HG03521 (cell line): ENCODE results near the gene XIRP1.

Experiments
- ATAC-seq: cut with Tn5 transposase; IDR thresholded peaks from one replicate; pipeline ENCODE4 v1.9.1; 2021; ENCODE audit warnings: mild to moderate bottlenecking, moderate library complexity; ENCODE audit not compliant: unreplicated experiment

Gene XIRP1

DNA sequence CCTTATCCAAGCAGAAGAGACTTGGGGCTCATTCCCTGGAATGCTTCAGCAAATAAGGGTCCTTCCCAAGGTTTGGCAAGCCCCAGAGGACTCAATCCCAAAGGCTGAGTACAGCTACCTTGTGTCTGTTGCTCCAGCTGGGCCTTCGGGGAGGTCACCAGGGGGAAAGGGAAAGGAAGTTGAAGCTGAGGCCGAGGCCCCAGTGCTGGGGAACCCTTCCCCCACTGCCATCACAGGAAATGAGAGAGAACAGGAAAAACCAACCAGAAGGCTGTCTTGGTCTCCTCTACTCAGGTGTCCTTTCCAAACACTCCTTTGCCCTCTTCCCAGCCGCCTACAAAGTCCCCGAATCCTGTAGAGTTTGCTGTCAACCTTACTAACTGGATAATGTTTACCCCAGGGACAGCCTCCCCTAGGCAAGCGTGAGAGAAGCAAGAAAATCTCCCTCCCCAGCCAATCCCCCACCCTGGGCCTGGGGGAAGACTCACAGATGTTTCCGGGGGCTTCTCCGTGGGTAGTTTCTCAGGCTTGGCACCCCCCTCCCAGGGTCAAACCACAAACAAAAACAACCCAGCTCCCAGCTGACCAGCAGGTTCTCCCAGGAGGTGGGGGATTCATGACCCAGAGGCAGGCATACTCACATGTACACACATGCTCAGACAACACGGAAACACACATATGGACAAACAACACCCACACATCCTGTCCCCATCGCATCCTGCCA, 44.5 kb downstream of the XIRP1 start:
- no peak for ATAC-seq

DNA sequence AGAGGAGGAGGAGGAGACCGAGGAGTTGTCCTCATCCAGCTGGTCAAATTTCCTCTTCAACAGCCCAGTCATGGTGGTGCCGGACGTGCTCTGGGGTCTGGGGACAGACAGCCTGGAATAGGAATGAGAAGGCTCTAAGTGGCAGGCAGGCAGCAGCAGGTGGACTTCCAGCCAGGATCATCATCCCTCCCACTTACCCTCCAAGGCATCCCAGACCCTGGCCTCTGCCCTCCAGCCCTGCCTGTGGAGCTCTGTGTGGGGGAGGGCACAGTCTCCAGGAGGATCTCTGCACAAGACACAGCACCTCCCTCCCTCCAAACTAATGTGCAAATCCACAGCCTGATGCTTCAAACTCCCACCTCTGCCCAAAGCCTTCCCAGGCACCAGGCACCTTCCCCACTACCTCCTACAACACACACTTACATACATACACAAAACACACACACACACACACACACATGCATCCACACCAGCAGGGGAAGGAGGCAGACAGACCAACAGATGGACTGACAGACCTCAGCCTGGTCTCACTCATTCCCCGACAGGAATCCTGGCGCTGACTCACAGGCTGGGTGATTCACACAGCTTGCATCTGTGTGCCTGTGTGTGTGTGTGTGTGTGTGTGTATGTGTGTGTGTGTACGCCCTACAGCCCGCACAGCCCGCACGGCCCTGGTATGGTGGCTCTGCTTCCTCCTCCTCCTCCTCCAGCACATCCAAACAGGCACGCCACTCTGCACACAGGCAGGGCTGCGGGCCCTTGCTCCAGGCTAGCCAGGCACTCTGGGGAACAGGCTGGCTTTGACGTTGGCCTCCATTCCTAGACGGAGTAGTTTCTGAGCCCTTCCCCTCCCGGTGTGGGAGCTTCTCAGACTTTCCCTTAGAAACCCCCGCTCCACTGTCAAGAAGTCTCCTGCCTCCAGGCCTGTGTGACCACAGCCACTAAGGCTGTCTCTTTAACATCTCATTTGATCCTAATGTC, 45.5 kb downstream of the XIRP1 start:
- ATAC-seq = no peak

DNA sequence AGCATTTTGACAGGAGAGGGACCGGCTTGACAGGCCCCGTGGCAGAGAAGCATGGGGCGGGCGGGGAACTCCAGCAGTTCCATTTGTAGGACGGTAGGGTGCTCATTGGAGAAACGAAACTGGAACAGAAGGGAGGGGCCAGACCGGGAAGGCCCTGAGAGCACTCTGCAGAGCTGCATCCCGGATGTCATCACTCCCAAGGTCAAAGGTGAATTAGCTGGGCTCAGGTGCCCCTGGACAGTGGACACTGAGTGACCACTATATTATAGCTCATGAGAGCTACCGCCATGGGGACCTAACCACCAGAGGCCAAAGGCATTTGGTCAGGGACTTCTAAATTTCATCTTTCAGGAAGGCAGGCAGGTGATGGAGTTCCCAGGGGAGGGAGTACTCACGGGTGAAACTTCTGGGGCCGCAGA, 46.3 kb downstream of the XIRP1 start:
- ATAC-seq = no peak

DNA sequence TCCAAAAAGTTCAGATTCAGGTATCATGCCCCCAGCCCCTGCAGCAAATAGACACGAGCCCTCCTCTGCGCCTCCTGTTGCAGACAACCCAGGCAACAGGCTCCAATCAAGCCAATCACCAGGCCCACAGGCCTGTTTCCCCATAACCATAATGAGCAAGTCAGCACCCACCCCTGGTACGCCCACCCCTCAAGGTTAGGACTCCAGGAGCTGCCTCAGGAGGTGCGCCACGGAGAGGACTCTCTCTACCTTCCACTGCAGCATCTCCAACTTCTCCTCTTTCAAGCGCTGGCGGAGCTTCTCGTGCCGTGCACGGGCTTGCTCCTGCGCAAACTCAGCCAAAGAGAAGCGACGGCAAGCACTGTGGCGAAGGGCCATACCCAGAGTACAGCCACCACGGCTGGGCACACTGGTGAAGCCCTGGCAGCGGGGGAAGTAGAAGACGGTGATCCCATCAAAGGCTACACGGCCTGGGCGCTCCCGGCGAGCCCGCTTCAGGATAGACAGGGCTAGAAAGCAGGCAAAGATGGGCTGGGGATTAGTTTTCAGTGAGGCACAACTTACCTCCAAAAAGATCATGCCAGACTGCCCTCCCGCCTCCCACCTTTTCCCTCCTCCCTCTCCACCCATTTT, 47.5 kb downstream of the XIRP1 start:
- no peak for ATAC-seq

DNA sequence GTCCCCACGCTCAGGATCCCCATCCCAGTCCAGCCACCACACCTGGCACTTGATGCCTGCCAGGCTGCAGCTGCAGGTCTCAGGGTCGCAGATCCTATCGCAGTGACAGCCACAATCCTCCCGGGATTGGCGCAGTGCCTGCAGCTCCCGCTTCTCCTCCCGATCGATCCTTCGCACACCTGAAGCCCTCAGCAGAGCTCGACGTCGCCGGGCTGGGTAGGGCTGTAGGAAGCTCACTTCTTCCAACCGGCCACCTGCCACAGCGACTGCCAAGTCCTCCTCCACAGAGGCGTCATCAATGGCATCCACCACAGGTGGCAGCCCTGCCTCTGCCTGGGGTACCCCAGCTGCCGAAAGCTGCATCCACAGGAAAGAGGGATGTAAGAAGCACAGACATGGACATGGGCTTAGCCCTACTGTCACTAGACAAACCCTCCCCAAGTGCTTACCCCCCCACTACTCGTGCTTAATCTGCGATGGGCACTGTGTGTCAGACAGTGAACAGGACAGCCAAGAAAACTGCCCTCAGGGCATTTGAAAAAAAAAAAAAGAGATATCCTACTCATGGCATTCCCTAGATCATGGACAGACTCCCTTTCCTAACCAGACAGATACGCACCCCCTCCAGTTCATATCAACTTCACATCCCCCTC, 48.2 kb downstream of the XIRP1 start:
- no peak for ATAC-seq

DNA sequence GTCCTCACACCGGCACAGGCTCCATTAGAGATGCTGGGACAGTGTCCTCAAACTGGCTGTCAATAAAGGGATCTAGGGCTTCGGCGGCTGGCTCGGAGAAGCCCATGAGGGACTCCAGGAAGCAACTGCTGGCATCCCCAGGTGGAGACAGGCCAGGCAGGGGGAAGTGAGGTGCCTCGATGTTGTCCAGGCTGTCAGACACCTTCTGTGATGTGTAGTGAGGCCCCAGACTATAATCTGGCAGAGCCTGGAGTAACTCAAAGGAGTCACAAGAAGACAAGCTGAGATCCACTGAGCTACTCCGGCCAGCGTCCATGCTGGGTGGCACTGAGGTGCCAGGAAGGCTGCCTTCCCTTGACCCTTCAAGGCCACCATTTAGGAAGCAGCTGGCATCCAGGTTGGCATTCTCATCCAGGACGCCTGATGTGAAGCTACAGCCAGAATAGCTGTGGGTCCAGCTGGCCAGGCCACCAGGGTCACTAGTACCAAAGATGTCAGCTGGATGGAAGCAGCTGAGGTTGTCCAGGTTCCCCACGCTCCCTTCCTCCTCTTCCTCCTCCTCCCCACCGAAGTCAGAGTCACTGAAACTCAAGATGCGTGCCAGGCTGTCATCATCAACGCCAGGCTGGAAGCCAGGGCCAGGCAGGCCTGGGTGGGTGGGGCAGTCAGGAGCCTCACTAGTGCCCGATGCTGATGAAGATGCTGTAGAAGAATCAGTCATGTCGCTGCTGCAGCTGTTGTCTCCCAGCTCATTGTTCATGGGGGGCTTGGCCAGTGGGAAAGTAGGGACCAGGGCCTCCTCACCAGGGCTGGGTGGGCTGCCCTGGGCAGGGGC, 49.1 kb downstream of the XIRP1 start:
- ATAC-seq = no peak

DNA sequence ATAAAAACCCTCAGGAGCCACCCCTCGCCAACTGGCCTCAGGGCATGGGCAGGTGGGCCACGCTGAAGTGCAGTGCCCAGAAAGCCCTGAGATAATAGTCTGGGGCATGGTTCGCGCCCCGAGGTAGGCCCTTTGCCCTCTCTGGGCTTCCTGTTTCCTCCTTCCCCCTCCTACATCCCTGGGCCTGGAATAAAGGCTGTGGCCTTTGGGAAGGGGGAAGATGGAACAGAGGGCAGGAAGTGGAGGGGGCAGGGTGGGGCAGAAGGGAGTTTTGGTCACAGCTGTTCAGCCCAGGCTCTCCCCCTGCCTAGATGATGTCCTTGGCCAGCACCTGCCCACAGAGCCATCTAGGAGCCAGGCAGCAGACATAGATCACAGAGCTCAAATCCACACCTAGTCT, 50.3 kb downstream of the XIRP1 start:
- no peak for ATAC-seq

DNA sequence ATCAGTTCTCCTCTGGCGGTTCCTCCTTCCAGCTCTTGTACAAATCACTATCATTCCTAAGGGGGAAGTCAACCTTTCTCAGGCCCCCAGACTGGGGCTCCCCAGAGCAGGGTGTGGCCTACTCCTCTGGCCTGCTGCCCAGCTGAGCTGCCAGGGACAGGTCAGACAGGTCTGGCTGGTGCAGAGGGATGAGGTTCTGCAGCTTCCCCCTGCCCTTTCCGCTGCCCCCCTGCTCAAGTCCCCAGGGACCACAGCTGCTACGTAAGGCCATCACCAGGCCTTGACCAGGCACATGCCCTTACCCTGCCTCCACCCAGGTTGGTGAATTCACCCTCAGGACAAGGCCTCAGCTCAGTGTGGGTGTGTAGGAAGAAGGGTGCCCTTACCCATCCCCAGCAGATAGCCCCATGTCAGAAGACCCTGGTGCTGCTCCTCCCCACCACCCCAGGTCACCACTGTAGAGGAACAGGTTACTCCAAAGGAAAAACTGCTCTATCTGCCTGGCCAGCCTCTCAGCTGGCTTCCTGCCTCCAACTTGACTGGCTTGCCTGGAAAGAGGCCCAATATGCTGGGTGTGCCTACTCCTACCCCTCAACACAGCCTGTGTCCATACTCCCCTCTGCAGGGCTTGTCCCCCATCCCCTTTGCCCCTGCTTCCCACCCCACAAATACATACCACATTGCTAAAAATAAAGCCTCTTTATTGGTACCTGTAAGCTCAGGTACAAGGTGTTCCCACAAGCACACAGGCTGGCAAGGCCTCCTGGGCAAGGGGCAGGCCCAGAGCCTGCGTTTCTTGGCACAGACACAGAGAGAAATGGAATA, 51.0 kb downstream of the XIRP1 start:
- ATAC-seq = no peak

DNA sequence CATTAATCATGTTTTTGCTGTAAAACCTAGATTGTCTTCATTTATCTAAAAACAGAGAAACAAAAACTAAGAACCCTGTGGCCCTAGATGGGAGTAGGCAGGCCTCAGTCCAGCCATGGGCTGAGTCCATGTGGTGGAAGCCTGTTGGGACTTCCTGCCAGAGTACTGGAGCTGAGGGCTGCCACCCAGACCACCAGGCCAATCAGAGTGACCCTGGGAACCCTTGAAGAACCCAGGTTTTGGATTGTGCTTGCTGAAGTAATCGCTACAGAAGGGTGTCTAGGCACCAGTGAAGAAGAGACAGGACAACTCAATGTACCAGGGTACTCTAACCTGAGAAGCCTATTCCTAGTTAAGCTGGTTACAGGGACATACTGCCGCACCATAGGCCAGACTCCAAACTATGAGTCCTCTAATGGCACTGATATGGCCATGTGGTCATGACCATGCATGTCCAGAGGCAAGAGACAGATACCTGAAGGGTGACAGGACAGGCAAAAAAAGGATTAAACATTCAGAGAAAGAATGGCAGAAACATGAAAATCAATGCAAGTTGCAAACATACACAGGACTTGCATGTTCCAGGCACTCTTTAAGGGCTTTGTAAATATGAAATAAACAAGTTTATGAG, 51.9 kb downstream of the XIRP1 start:
- no peak for ATAC-seq

DNA sequence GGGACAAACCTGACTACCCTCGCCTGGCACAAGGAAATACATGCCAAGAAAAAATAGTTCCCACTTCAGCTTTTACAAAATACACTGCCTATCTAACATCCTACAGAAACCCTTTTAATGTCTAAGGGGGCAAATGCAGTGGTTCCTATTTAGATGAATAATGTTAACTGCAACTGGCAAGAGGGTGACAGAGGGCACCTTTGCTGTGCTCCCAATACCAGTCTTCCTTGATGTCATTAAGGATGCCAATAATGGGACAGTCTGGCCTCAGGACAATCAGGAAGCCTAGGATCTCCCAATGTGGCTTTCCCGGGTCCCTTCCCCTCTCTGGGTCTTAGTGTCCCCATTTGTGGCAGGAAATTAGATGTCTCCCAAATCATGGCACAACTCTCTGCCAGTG, 53.0 kb downstream of the XIRP1 start:
- no peak for ATAC-seq

DNA sequence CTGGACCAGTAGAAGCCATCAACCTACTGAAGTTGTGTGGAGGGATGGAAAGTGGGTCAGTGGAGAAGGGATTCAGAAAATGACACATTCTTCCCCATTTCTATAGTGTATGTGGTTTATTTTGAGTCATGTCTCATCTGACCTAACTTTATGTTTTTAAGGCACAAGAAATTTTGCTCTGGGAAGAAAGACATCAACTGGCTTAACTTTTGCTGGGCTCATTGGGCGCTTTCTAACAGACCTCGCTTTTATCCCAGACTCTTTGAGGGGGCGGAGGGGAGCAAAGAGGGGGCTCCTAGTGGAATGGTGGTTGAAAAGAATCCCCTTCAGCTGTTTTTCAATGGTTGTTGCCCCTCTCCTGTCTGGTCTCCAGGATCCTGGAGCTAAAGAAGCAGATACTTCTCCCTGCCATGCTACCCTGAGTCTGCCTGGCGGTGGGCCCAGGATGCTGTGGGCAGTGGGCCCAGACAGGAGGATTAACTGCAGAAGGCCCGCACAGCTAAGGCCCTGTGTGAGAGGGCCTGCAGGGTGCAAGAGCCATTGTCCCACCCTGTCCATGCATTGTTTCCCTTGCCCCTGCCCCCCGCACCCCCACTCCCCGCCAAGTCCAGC, 53.5 kb downstream of the XIRP1 start:
- ATAC-seq = no peak

DNA sequence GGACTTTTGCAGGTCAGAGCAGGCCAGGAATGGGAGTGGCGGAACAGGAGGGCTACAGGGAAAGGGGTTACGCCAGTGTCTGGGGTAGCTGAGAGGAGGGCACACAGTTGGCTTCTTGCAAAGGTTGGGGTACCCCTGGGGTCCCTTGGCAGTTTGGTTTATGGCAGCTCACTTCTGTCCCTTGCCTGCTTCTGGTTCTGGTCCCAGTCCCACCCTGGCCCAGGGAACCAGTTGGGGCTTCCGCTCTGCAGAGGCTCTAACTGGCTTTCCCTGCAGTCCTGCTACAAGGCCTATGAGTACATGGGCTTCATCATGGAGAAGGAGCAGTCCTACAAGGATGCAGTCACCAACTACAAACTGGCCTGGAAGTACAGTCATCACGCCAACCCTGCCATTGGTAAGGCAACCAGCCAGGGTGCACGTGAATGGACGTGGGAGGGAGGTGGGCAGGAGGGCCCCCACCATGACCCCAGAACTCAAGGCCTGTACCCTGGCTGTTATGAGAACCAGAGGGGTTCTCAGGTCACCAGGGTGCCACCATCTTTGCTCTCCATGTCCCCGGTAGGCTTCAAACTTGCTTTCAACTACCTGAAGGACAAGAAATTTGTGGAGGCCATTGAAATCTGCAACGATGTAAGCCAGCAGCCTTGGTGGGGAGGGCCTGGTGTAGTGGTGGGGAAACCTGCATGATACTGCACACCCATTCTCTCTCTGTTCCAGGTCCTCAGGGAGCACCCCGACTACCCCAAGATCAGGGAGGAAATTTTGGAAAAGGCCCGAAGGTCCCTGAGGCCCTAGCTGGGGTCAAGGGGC, 54.2 kb downstream of the XIRP1 start:
- no peak for ATAC-seq

DNA sequence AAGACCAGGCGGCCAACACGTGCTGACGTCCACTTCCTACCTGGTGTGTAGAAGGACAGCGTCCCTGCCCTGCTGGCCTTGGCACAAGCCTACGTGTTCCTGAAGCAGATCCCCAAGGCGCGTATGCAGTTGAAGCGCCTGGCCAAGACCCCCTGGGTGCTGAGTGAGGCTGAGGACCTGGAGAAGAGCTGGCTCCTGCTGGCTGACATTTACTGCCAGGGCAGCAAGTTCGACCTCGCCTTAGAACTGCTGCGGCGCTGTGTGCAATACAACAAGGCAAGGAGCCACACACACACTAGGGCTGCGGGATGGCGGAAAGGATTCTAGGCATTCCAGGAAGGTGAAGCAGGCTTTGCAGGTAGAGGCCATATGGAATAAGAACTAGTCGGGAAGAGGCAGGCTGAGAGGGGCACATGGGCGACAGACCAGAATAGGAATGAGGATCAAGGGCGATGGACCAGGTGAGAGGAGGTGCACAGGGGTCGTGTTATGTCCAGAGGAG, 54.9 kb downstream of the XIRP1 start:
- ATAC-seq = no peak

DNA sequence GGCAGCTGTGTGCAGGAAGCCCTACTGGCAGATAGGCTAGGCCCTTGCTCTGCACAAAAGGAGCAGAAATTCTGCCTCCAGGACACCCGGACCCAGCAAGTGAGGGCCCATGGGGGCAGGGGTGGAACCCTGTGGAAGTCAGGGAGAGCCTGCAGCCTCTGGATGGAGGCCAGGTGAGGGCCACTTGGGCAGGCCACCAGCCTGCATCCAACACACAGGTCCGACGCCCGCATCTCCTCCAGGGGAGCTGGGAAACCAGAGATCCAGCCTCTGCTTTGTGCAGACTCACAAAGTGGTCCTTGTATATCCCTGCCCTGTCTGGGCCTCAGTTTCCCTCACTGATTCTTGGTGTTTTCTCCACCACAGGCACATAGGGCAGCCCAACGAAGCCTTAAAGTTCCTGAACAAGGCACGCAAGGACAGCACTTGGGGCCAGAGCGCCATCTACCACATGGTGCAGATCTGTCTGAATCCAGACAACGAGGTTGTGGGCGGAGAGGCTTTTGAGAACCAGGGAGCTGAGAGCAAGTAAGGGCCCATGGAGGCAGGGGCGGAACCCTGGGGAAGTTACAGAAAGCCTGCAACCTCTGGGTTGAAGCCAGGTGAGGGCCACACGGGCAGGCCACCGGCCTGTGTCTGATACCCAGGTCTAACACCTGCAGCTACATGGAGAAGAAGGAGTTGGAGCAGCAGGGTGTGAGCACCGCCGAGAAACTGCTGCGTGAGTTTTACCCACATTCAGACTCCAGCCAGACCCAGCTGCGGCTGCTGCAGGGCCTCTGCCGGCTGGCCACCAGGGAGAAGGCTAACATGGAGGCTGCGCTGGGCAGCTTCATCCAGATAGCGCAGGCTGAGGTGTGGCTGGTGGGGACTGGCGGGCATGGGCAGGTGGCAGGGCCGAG, 55.6 kb downstream of the XIRP1 start:
- no peak for ATAC-seq

DNA sequence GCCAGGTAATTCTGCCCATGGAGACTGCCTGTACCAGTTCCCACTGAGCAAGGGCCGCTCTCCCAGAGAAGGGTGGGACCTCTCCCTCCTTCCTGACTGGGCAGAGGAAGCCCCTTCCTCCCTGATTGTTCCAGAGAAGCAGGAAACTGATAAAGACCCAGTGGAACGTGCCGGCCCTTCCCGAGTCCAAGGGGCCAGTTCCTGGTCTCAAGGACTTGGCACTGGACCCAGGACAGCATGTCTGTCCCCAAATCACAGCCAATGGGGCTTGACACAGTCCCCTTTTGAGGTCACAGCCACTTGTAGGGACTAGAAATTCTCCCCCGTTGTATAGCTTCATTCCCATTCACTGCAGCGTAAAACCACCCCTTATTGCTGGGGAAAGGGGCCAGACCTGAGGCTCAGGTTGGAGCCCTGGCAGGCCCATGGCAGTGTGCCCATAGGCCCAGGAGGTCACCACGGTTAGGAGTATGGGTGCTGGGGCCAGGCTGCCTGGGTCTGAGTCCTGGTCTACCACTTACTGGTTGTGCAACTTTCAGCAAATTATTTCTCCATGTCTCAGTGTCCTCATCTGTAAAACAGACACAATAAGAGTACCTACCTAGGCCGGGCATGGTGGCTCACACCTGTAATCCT, 57.1 kb downstream of the XIRP1 start:
- no peak for ATAC-seq

DNA sequence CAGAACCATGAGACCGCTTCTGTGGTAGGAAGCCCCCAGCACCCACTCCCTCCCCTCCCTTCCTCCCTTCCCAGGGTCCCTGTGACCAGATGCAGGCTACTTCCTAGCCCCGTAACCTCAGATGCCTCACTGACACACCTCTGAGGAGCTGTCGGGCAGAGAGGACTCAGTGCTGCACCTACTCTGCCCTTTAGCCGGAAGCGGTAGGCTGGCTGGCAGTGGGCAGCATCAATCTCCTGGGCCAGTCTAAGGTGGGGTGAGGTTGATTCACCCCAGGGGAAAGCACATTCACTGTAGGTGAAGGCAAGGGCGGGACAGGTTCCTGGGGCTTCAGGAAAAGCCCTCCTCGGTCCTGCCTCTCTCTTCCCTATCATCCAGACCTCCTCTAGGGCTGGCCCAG, 58.1 kb downstream of the XIRP1 start:
- no peak for ATAC-seq
